ENCODE data around the gene NDRG3. TPM values are rescaled to one million over a fixed set of nuclear protein-coding genes. Genes with fewer than 3 reads are reported as not detected.

NDRG3 gene
- total and polyA plus RNA-seq, 2 donors (not counting 3 experiments of a cell fraction or from before 2014, with no cell fraction given) = 25.7 to 27.7 TPM

DNA sequence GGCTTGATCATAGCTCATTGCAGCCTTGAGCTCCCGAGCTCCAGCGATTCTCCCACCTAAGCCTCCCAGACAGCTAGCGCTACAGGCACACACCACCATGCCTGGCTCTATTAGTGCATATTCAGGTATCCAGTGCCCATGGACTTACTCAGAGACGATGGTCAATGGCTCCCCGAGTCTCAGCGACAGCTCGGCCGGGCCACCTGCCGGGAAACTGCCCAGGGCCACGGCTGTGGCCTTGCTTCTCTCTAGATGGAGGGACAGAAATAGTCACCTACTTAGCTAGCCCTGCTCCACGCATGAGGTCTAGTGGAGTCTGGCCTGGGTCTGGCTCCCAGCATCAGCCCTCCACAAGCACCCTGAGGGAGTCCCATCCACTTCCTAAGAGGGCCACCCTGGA lies 111.5 kb downstream of the NDRG3 start:
- no peak overlapping the region for H2AFZ ChIP-seq (ENCODE audit: low read depth, low read length)
- H3K4me3 ChIP-seq (replicated peaks in 1 of 3; ENCODE audit: insufficient read depth in 1 of 3, low read depth in 1 of 3, low read length in 3 of 3) = no peak overlapping the region
- no peaks in the 10 kb centered on the region for H3K4me1 ChIP-seq (ENCODE audit: control insufficient read depth, extremely low read depth, insufficient read depth, low read length)
- POLR2A ChIA-PET = no interaction called here
- no peaks in the 10 kb centered on the region for H3K27me3 ChIP-seq (ENCODE audit: control insufficient read depth in 2 of 2, insufficient read depth in 2 of 2, low read length in 2 of 2)
- no peaks in the 10 kb centered on the region for H3K9me1 ChIP-seq (replicated peaks; ENCODE audit: control insufficient read depth, extremely low read depth, insufficient read depth, low read length)
- dilution Hi-C loops (cut with MboI; ENCODE audit: extremely low pct_ligation_motif_present, low sequenced_read_pairs) = no loop called here
- H3K4me2 ChIP-seq (ENCODE audit: insufficient read depth, low read length) = no peak overlapping the region
- BruUV-seq (replicated peaks) = no TSS peak
- no peaks in the 10 kb centered on the region for H3K36me3 ChIP-seq (ENCODE audit: control insufficient read depth in 2 of 2, extremely low read depth in 1 of 2, insufficient read depth in 2 of 2, low read length in 2 of 2)
- no peak for DNase-seq (ENCODE audit: low read depth, low spot score)
- no peaks in the 10 kb centered on the region for H3K79me2 ChIP-seq (ENCODE audit: control insufficient read depth, insufficient read depth, low read length)
- no peak overlapping the region for H3K9ac ChIP-seq (replicated peaks; ENCODE audit: extremely low read depth, insufficient read depth, low read length)
- H4K20me1 ChIP-seq (replicated peaks; ENCODE audit: control insufficient read depth, extremely low read depth, insufficient read depth, low read length) = no peaks in the 10 kb centered on the region
- TF ChIP-seq JUN (IDR thresholded peaks at IDR 0.05; ENCODE audit: borderline replicate concordance, insufficient read depth, insufficient read length, low read depth) (no peak), MYC (IDR thresholded peaks at IDR 0.05; ENCODE audit: low read depth, low read length) (no peak), POLR2AphosphoS5 (IDR thresholded peaks at IDR 0.05; ENCODE audit: insufficient read depth, low read depth, low read length) (no peak), MAX (IDR thresholded peaks at IDR 0.05; ENCODE audit: insufficient read depth, insufficient read length) (no peak), POLR2A (IDR thresholded peaks at IDR 0.05; ENCODE audit: low read depth, low read length) (no peak), EZH2 (IDR thresholded peaks at IDR 0.05; ENCODE audit: borderline replicate concordance, low read depth, low read length, severe bottlenecking) (no peak), FOS (IDR thresholded peaks at IDR 0.05; ENCODE audit: borderline replicate concordance, insufficient read depth, low read length) (no peak), GATA2 (IDR thresholded peaks at IDR 0.05; ENCODE audit: insufficient read depth, insufficient read length, low read depth, low read length) (no peak)
- TF ChIP-seq, protein P1, sequence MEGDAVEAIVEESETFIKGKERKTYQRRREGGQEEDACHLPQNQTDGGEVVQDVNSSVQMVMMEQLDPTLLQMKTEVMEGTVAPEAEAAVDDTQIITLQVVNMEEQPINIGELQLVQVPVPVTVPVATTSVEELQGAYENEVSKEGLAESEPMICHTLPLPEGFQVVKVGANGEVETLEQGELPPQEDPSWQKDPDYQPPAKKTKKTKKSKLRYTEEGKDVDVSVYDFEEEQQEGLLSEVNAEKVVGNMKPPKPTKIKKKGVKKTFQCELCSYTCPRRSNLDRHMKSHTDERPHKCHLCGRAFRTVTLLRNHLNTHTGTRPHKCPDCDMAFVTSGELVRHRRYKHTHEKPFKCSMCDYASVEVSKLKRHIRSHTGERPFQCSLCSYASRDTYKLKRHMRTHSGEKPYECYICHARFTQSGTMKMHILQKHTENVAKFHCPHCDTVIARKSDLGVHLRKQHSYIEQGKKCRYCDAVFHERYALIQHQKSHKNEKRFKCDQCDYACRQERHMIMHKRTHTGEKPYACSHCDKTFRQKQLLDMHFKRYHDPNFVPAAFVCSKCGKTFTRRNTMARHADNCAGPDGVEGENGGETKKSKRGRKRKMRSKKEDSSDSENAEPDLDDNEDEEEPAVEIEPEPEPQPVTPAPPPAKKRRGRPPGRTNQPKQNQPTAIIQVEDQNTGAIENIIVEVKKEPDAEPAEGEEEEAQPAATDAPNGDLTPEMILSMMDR (IDR thresholded peaks at IDR 0.05; ENCODE audit: extremely low read depth in 1 of 2, insufficient read depth in 1 of 2, low read depth in 1 of 2, low read length in 2 of 2) = no peak
- H3K9me3 ChIP-seq (replicated peaks; ENCODE audit: control insufficient read depth, insufficient read depth, low read length) = no peaks in the 10 kb centered on the region
- intact Hi-C loops (cut with micrococcal nuclease) = no loop called here
- no peak overlapping the region for H3K27ac ChIP-seq (ENCODE audit: insufficient read depth, low read depth, low read length)
- CTCF ChIA-PET = interaction anchor here (1.1 kb wide), 1 partner anchor 21 kb away, joined by 3 read pairs; no protein-coding TSS in a partner anchor
- no peak for FAIRE-seq
